Esophagus squamous epithelium (tissue), 4 donors: ENCODE results near the gene NHERF2.

Experiments
- CTCF ChIP-seq, 6 experiments: fragments of 450-650 bp in 4 of 6; fragments of 200-600 bp in 2 of 6; sonication (generic) in 2 of 6; IDR thresholded peaks; one replicate each; pipeline ENCODE4 v1.5.1; 2016 to 2019; ENCODE audit warnings: antibody characterized with exemption in 6 of 6, mild to moderate bottlenecking in 4 of 6, moderate library complexity in 4 of 6
- POLR2A ChIP-seq, 4 donors: fragments of 450-650 bp; IDR thresholded peaks; one replicate each; pipeline ENCODE4 v1.6.1; 2017; ENCODE audit warnings: antibody characterized with exemption in 4 of 4, mild to moderate bottlenecking in 4 of 4, moderate library complexity in 3 of 4

- TF ChIP-seq POLR2A (IDR thresholded peaks at IDR 0.05) (no peak), CTCF (IDR thresholded peaks at IDR 0.05) (no peak)
These were observed 13.5 kb downstream of the NHERF2 start for GRCh38 chr16:2040041-2040786.
